A549 treated with dexamethasone at 1 μM for 4 hours (cell line): ENCODE results near the gene PTP4A1. TPM values are rescaled to one million over a fixed set of nuclear protein-coding genes. Genes with fewer than 3 reads are reported as not detected.

Experiments
- total RNA-seq: library from RNA; stranded (reverse); fragments of 200-300 nt; extraction: Qiagen RNA extraction; gene quantifications from 5 replicates; pipeline ENCODE4 v1.2.3, GENCODE V29; 2022

Gene PTP4A1
- total RNA-seq = 66.8 to 108 TPM (median 85.2 TPM) in 5 replicates

GRCh38 chr6:63572044-63572746, at the start of gene PTP4A1, which contains the start of gene LOC128125822:
TSS of gene PTP4A1 (plus strand) at chr6:63572480. CDS start at chr6:63576881, 4,401 bp downstream.
TSS of gene LOC128125822 (plus strand) at chr6:63572480.

Other genes starting within 250 kb of the PTP4A1 start
- 9.2 to 13.5 TPM (median 11.9 TPM) in 5 replicates for gene PHF3, start 63.3 kb downstream of the PTP4A1 start, total RNA-seq